NCI-H345 (cell line): ENCODE results near the gene DNMT1.
A peak's percentile ranks its signal among the peaks of the same experiment; 100 is the strongest.

Source experiments
- DNase-seq: peaks from one replicate; lab custom pipeline; 2025; lab: John Stamatoyannopoulos, UW

The DNMT1 gene

DNA sequence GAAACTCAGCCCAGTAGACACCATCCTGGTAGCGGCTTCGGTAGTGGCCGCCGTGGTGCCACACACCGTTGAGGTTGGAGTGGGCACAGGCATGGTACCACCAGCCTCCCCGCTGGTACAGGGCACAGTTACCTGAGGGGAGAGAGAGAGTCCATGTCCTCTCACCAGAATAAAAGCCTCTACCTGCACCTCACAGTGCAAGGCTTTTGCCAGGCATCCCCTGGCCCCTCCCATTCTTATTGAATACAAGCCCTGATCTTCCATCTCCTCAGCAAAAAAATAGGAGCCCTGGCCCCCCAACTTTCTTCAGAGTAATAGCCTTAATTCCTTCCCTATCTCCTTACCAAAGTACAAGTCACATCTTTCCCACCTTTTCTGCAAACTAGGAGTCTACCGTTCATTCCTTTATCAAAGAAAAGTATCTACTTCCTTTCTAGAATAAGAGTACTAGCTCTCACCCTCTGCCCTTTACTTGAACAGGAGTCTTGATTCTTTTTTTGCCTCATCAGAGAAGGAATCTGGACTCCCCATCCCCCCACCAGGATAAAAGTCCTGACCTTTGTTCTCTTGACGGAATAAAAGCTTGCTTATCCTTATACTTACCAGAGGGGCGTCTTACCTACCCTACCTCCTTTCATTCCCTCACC is 102.0 kb downstream of the DNMT1 start:
- DNase-seq = no peak

DNA sequence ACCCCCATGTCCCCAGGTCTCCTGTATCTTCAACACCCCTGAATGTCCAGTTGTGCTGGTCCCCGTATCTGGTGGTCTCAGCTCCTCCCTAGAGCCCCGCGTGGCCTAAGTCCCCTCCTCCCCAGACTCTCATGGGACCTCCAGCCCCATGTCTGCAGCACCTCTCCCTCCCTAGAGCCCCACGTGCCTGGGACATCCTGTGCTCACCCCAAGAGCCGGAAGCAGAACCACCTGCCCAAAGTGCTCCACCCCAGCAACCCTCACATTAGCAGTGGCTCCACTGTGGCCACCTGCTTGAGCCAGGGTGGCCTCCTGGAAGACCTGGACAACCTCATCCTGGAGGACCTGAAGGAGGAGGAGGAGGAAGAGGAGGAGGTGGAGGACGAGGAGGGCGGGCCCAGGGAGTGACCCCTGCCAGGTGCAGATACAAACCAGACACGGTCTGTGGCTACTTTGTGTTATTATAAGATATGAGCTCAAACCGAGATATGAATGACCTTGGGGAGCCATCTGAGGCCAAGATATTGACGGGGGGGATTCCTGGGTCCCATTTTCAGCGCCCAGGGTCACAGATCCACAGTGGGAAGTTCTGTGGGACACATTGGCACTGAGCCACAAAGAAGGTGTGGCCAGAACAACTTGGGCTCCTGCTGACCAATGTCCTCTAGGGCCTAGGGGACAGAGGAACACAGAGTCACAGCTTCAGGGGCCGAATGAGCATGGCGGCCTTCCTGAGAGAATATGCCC is 102.7 kb downstream of the DNMT1 start:
- DNase-seq = no peak

DNA sequence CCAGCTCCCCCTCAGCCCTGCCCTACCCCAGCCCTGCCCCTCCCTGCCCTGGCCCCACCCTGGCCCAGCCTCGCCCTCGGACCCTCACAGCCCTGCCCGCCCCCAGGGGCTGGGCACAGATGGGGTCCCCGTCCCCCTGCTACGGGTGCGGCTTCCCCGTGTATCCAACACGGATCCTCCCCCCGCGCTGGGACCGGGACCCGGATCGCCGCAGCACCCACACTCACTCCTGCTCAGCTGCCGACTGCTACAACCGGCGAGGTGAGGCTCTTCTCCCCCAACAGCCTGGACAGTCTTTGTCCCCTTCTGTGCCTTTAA is 103.4 kb downstream of the DNMT1 start:
- DNase-seq = no peak

DNA sequence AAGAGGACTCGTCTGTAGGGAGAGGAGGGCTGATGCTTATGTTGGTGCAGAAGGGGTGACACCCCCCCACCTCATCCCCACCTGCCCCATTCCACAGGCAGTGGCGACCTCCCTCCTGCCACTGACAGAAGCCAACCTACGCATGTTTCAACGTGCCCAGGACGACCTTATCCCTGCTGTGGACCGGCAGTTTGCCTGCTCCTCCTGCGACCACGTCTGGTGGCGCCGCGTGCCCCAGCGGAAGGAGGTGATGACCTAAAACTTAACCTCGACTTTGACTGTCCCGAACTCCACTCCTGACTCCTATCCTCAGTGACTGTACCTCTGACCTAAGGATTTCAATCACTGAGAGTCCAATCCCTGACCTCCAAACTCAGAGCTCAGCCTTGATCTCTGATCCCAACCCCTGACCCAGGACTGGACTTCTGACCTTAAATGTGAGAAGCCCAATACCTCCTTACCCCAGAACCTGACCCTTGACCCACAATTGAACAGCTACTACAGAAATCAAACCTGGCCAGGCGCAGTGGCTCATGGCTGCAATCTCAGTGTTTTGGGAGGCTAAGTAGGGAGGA is 104.9 kb downstream of the DNMT1 start:
- no peak for DNase-seq

DNA sequence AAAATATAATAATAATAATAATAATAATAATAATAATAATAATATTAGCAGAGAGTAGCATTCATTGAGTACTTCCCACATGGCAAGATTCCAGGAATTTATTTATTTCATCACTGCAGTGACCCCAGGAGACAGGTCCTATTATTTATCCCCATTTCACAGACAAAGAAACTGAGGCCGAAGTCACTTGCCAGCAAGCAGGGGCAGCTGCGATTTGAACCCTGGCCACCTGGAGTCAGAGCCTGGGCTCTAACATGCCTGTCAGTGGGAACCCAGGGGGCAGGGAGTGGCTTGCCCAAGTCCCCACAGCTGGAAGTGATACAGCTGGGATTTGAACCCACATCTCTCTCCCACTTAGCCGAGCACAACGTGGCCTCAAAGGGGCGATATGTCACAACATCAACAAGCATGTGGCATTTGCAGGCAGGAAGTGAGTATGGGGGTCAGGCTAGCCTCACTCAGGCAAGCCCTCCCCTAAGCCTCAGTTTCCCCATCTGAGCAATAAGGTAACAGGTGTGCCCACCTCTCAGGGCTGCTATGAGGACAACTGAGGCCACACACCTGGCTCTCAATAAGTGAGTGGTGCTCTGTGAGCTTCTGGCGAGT is 105.7 kb downstream of the DNMT1 start:
- no peak for DNase-seq

DNA sequence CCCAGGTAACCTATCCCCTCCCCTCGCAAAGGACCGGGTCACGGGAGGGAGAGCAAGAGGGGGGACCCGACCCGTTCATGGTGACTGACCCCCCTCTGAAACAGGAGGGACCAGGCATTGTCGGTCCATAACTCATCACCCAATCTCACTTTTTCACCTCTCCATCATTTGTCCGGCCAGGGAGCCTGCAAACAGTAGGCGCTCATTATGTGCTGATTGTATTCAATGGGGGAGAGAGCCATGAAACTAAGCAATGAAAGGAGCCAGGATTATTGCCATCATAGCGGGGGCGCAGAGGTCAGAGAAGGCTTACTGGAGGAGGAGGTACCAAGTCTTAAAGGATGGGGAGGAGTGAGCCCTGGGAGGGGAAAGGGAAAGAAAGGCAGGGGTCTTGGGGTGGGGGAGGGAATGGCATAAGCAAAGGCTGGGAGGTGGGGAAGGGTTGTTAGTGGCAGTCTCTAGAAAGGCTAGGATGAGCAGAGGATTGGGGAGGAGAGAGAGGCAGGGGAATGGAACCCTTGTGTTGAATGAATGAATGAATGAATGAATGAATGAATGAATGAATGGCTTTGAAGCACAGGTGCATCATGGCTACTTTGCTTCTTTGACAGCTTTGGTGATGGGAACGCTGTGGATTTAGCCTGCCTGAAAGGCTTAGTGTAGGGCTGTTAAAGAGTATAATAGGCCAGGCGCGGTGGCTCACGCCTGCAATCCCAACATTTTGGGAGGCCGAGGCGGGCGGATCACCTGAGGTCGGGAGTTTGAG is 107.3 kb downstream of the DNMT1 start:
- DNase-seq = no peak

DNA sequence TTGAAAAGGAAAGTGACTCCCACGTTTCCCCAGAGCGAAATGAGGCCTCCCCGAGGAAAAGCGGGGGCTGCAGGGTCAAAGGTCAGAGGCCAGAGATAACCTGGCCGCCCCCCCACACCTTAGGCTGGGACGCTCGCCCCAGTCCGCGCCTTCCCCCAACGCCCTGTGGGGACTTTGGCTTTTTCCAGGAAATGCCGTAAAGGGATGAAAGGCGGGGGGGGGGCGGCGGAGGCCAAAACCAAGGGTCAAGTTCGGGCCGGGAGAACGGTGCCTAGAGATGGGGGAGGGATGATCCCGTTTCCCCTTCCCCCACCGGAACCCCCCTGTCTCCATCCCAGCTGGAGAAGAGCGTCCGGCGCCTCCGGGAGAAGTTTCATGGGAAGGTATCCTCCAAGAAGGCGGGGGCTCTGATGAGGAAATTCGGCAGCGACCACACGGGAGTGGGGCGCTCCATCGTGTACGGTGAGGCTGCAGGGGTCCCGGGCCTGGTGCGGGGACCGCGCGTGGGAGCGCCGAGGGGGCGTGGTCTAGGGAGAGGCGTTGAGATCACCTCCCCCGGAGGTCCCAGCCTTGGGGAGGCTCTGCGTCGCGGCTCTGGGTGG is 108.1 kb downstream of the DNMT1 start:
- DNase-seq = no peak

DNA sequence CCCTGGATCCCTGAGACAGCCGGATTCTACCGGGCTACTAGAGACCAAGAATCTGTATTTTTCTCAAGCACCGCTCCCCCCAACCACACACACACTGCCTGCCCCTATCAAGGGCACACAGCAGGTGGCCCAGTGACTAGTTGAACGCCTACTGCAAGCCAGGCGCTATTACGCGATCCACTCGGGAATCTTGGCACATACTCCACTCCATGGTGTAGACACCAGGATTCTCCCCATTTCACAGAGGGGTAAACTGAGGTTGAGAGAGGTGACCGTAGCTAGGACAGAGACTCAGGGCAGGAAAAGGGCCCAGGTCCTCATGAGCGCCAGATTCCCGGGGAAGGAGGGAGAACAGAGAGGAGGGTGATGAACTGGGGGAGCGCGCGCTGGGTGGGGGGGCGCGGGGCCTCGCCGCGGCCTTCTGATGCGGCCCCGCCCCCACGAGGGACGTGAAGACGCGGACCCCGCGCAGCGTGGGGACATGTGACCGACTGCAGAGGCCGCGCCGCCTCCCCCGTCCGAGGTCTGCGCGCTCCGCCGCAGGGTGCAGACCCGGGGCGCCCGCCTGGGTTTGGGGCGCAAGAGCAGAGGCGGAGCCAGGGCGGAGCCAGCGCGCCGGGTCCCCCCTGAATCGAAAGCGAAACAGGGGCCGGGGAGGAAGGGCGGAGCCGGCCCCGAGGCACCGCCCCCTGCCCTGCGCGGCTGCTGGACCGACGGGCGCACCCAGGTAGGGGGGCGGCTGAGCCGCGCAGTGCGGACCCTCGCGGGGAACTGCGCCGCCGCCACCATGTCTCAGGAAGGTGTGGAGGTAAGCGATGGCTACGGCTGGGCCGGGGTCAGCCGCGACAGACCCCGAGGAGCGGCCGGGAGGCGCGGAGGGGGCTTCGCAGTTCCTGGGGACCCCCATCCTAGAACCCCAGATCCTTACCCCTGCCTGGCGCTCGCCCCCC is 108.8 kb downstream of the DNMT1 start, which contains the start of gene SHFL:
Gene SHFL (plus strand): TSS at position 677 of the 950 bp plus-strand sequence. CDS start 111 bp downstream, at position 788.
- peak; percentile 38 for DNase-seq

DNA sequence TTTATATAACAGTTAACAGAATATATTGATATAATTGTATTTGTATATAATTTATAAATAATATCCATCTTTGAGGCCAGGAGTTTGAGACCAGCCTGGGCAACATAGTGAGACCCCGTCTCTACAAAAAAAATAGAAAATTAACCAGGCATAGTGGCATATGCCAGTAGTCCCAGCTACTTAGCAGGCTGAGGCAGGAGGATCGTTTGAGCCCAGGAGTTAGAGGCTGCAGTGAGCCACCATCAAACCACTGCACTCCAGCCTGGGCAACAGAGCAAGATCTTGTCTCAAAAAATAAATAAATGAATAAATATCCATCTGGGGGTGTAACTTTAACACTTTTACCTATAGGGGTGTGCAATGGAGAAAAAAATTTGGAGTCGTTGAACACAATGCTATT is 110.0 kb downstream of the DNMT1 start:
- no peak for DNase-seq

DNA sequence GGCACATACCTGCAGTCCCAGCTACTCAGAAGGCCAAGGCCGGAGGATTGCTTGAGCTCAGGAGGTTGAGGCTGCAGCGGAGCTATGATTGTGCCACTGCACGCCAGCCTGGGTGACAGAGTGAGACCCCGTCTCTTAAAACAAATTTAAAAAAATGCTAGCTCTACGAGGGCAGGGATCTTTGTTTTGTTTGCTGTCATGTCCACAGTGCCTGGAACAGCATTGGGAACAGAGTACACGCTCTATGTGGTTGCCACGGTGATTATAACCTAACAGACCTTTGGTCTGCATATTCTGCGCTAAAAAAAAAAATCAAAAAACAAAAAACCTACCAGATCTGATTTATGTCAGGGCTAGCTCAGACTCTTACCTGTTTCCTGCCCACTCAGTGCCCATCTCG is 110.8 kb downstream of the DNMT1 start:
- no peak for DNase-seq
